ENCODE results near the gene KIAA0825.

DNA sequence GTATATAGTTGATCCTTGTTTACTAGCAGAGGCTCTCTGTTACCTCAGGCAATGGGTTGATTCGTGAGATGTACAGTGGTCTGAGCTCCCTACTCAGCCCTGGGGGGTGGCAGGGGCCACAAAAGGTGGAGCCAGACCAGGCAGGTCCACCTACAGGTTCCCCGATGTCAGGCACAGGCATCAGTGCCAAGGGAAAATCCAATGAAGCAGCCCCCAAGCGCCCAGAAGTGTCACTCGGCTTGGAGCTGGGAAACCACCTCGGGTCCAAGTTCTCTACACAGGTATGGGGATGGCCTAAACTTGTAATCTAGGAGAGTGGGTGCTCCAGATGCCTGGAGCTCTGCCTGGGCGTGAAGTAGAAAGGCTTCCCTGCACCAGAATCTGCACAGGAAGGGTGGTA lies 188.8 kb downstream of the KIAA0825 start:
- TF ChIP-seq, protein P1, sequence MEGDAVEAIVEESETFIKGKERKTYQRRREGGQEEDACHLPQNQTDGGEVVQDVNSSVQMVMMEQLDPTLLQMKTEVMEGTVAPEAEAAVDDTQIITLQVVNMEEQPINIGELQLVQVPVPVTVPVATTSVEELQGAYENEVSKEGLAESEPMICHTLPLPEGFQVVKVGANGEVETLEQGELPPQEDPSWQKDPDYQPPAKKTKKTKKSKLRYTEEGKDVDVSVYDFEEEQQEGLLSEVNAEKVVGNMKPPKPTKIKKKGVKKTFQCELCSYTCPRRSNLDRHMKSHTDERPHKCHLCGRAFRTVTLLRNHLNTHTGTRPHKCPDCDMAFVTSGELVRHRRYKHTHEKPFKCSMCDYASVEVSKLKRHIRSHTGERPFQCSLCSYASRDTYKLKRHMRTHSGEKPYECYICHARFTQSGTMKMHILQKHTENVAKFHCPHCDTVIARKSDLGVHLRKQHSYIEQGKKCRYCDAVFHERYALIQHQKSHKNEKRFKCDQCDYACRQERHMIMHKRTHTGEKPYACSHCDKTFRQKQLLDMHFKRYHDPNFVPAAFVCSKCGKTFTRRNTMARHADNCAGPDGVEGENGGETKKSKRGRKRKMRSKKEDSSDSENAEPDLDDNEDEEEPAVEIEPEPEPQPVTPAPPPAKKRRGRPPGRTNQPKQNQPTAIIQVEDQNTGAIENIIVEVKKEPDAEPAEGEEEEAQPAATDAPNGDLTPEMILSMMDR (IDR thresholded peaks at IDR 0.05) = no peak
- TF ChIP-seq POLR2A (IDR thresholded peaks at IDR 0.05) = no peak
- no peak for TF ChIP-seq EP300 (IDR thresholded peaks at IDR 0.05)
